HCT116 (cell line): ENCODE data around the gene METRN. TPM values are rescaled to one million over a fixed set of nuclear protein-coding genes. Genes with fewer than 3 reads are reported as not detected.

ENCODE experiments used
- ATAC-seq: fragments of 200-7000 bp; cut with Tn5 transposase; 2 replicates; pipeline ENCODE4 v1.9.1; 2020; ENCODE audit warnings: mild to moderate bottlenecking, moderate library complexity
- BruUV-seq: library from RNA; stranded (reverse); fragments of 400-500 nt; replicated peaks from 2 replicates; lab custom pipeline; 2021; lab: Mats Ljungman, UMichigan
- CTCF ChIA-PET: fragments of 300-600 bp; sonication (Branson Sonifier 250); formaldehyde crosslinking; loops from one replicate; lab custom pipeline; 2021; ENCODE audit warnings: antibody characterized with exemption; lab: Charles Lee
- POLR2A ChIA-PET: fragments of 300-600, 350-600 bp; sonication (Branson Sonifier 250); formaldehyde crosslinking; loops from one replicate; lab custom pipeline; 2021; ENCODE audit warnings: antibody characterized with exemption; lab: Charles Lee
- RAD21 ChIA-PET, 2 experiments: fragments of 300-600 bp; sonication (Branson Sonifier 250); formaldehyde crosslinking; loops; one replicate each; lab custom pipeline; 2023; ENCODE audit warnings: low total read pairs in 2 of 2; ENCODE audit not compliant: uncharacterized antibody in 2 of 2, unreplicated experiment in 2 of 2, low non-redundant PET in 1 of 2; lab: Charles Lee
- DNase-seq: peaks from one replicate; pipeline ENCODE4 v3.0.0-alpha.2; 2010; ENCODE audit warnings: low read depth, low spot score
- H2AFZ ChIP-seq: fragments of 200-600 bp; shearing (Covaris generic), sonication (generic); 2 replicates; pipeline ENCODE4 v1.6.1; 2017; ENCODE audit warnings: low read depth, mixed run types, mixed read lengths, antibody characterized with exemption, low read length; ENCODE audit not compliant: poor library complexity, severe bottlenecking
- H3K27ac ChIP-seq: 2 replicates; pipeline ENCODE4 v1.5.1; 2012; ENCODE audit warnings: low read depth, low read length
- H3K27me3 ChIP-seq: fragments of 200-600 bp; sonication (generic); 2 replicates; pipeline ENCODE4 v1.6.1; 2016; ENCODE audit warnings: mixed run types, low read length, mixed read lengths; ENCODE audit not compliant: insufficient read depth
- H3K36me3 ChIP-seq, 2 experiments: fragments of 200-500 bp in 1 of 2; fragments of 200-600 bp in 1 of 2; sonication (Bioruptor generic) in 1 of 2; sonication (generic) in 1 of 2; 2 replicates each; pipeline versions ENCODE4 v1.5.1 to v1.6.1; 2014 to 2016; ENCODE audit warnings: low read length in 2 of 2, inconsistent platforms in 1 of 2, mixed read lengths in 1 of 2, mixed run types in 1 of 2; ENCODE audit not compliant: insufficient read depth in 2 of 2, control insufficient read depth in 1 of 2
- H3K4me1 ChIP-seq, 2 experiments: fragments of 200-600 bp in 1 of 2; sonication (generic) in 1 of 2; 2 replicates each; pipeline versions ENCODE4 v1.5.1 to v1.6.1; 2012 to 2017; ENCODE audit warnings: low read length in 2 of 2, inconsistent platforms in 1 of 2, mild to moderate bottlenecking in 1 of 2, mixed read lengths in 1 of 2, mixed run types in 1 of 2, moderate library complexity in 1 of 2; ENCODE audit not compliant: insufficient read depth in 2 of 2, control insufficient read depth in 1 of 2
- H3K4me2 ChIP-seq: fragments of 200-600 bp; sonication (generic); 2 replicates; pipeline ENCODE4 v1.6.1; 2017; ENCODE audit warnings: mixed run types, low read length, mixed read lengths
- H3K4me3 ChIP-seq, 2 experiments: fragments of 200-600 bp in 1 of 2; sonication (generic) in 1 of 2; replicated peaks in 1 of 2; 2 replicates each; pipeline ENCODE4 v1.5.1; 2011 to 2016; ENCODE audit warnings: low read length in 2 of 2, control low read depth in 1 of 2, low read depth in 1 of 2, mild to moderate bottlenecking in 1 of 2, mixed read lengths in 1 of 2, mixed run types in 1 of 2
- H3K79me2 ChIP-seq: fragments of 200-600 bp; sonication (generic); 2 replicates; pipeline ENCODE4 v1.6.1; 2017; ENCODE audit warnings: mild to moderate bottlenecking, mixed run types, low read length, moderate library complexity, mixed read lengths; ENCODE audit not compliant: insufficient read depth
- H3K9ac ChIP-seq: fragments of 200-600 bp; sonication (generic); 2 replicates; pipeline ENCODE4 v1.6.1; 2016; ENCODE audit warnings: low read length, mixed read lengths
- H3K9me2 ChIP-seq: fragments of 200-600 bp; sonication (generic), shearing (Covaris generic); 2 replicates; pipeline ENCODE4 v1.6.1; 2017; ENCODE audit warnings: mixed run types, mild to moderate bottlenecking, moderate library complexity; ENCODE audit not compliant: insufficient read depth
- H3K9me3 ChIP-seq, 2 experiments: fragments of 200-500 bp in 1 of 2; fragments of 200-600 bp in 1 of 2; sonication (Bioruptor generic) in 1 of 2; sonication (generic) in 1 of 2; 2 replicates each; pipeline ENCODE4 v1.6.1; 2014 to 2017; ENCODE audit warnings: low read length in 2 of 2, mixed read lengths in 2 of 2, inconsistent platforms in 1 of 2, low read depth in 1 of 2, mild to moderate bottlenecking in 1 of 2, mixed run types in 1 of 2, moderate library complexity in 1 of 2; ENCODE audit not compliant: control insufficient read depth in 1 of 2, insufficient read depth in 1 of 2
- H4K20me1 ChIP-seq: fragments of 200-600 bp; sonication (generic), shearing (Covaris generic); 2 replicates; pipeline ENCODE4 v1.6.1; 2017; ENCODE audit warnings: mixed run types, mild to moderate bottlenecking, moderate library complexity; ENCODE audit not compliant: insufficient read depth
- CTCF ChIP-seq, 3 experiments: fragments of 200-600 bp in 1 of 3; sonication (generic) in 1 of 3; IDR thresholded peaks in 2 of 3; conservative IDR thresholded peaks in 1 of 3; 2 replicates each; pipeline ENCODE4 v1.5.1; 2012 to 2017; ENCODE audit warnings: low read depth in 2 of 3, low read length in 2 of 3, antibody characterized with exemption in 1 of 3, borderline replicate concordance in 1 of 3, control low read depth in 1 of 3, mild to moderate bottlenecking in 1 of 3, mixed read lengths in 1 of 3, mixed run types in 1 of 3, moderate library complexity in 1 of 3; ENCODE audit not compliant: insufficient read depth in 1 of 3
- SP1 ChIP-seq: IDR thresholded peaks from 2 replicates; pipeline ENCODE4 v1.6.1; 2012; ENCODE audit warnings: low read depth
- TCF7L2 ChIP-seq: IDR thresholded peaks from 2 replicates; pipeline ENCODE4 v1.7.0; 2011; ENCODE audit warnings: borderline replicate concordance, inconsistent platforms; ENCODE audit not compliant: insufficient read depth, insufficient read length; ENCODE audit errors: extremely low read depth
- ZFX ChIP-seq: fragments of 450-650 bp; IDR thresholded peaks from 2 replicates; pipeline ENCODE4 v1.6.1; 2017
- intact Hi-C: fragments of 100-400 bp; cut with micrococcal nuclease; formaldehyde crosslinking; loops from 2 replicates; pipeline ENCODE4 v1.10.0; 2022
- total RNA-seq: library from RNA; stranded (reverse); gene quantifications from one replicate; pipeline ENCODE4 v1.2.1, GENCODE V29; 2021; ENCODE audit not compliant: unreplicated experiment

Gene METRN
- total RNA-seq, 1 experiment from 2014 or later = 193 TPM

DNA sequence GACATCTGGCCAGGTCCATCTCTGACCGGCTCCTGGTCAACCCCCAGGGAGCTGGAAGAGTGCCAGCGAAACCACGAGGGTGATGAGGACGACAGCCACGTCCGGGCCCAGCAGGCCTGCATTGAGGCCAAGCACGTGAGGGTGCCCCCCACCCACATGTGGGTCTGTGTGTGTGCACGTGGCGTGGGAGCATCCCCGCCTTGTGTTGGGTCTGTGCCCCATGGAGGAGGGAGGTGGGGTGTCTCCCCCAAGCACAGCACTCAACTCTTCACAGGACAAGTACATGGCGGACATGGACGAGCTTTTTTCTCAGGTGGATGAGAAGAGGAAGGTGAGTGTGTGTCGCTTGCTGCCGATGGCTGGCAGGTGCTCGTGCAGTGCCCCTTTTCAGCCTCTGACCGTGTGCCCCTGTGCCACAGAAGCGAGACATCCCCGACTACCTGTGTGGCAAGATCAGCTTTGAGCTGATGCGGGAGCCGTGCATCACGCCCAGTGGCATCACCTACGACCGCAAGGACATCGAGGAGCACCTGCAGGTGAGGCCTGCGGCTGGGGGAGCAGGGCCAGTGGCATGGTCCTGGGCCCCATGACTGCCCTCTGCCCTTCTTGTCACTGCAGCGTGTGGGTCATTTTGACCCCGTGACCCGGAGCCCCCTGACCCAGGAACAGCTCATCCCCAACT lies 33.0 kb upstream of the METRN start (continued):
- TF ChIP-seq CTCF (IDR thresholded peaks at IDR 0.05 in 2 of 3, conservative IDR thresholded peaks at IDR 0.05 in 1 of 3; ENCODE audit: borderline replicate concordance in 1 of 3, insufficient read depth in 1 of 3, low read depth in 2 of 3, low read length in 2 of 3) = no peak
- TF ChIP-seq, all 23 proteins: peak for 1

DNA sequence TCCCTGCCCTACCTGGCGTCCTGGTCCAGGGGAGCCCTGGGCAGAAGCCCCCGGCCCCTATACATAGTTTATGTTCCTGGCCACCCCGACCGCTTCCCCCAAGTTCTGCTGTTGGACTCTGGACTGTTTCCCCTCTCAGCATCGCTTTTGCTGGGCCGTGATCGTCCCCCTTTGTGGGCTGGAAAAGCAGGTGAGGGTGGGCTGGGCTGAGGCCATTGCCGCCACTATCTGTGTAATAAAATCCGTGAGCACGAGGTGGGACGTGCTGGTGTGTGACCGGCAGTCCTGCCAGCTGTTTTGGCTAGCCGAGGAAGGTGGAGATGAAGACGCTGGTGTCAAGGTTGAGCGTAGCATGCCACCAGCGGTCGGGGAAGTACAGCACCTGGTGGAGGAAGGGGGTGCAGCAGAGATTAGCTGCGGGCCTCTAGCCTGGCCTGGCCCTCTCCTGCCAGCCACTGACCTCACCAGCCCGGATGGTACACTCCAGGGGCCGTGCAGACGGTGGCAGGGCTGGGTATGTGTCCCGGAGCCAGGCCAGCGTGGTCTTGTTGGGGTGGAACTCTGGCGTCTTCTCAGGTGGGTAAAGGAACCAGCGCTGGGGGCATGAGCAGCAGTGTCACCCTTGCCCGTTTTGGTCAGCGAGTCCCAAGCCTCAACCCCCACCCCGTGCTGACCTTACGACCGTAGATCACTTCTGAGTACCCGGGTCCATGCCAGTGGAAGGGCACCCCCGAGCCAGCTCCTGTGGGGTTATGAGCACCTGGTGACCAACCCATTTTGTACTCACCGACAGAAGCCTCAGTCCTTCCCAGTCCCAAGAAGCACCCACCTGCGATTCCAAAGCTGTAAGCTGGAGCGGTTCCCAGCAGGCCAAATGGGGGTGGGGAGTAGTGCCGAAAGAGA lies 32.2 kb upstream of the METRN start:
- intact Hi-C loops = no loop called here
- no peaks in the 10 kb centered on the region for H4K20me1 ChIP-seq
- DNase-seq (no peak), ATAC-seq (no peak)
- peak overlapping the region; percentile 97 for H3K4me2 ChIP-seq
- H3K4me3 ChIP-seq = peak overlapping the region; percentile 71 to 90
- no peaks in the 10 kb centered on the region for H3K27me3 ChIP-seq
- TF ChIP-seq SP1 = no peak
- no peak for TF ChIP-seq ZFX
- no peak for TF ChIP-seq TCF7L2
- CTCF ChIA-PET = no interaction called here
- peaks cover 0 to 33% of the 10 kb centered on the region in 2 experiments; a peak in 2 of 4 replicates for H3K36me3 ChIP-seq
- RAD21 ChIA-PET = no interaction called here
- H3K9me3 ChIP-seq = no peaks in the 10 kb centered on the region
- H2AFZ ChIP-seq = no peak overlapping the region
- BruUV-seq = TSS peak; percentile 72
- H3K9ac ChIP-seq = peak overlapping the region; percentile 92
- H3K9me2 ChIP-seq = no peaks in the 10 kb centered on the region
- POLR2A ChIA-PET = no interaction called here
- H3K4me1 ChIP-seq = peaks cover 13 to 55% of the 10 kb centered on the region in 2 experiments
- peak overlapping the region; percentile 98 for H3K27ac ChIP-seq
- H3K79me2 ChIP-seq = peaks cover 41% of the 10 kb centered on the region
